Endometrial microvascular endothelial cells (primary cell): ENCODE results near the gene CADM2. TPM values are rescaled to one million over a fixed set of nuclear protein-coding genes. Genes with fewer than 3 reads are reported as not detected.
"Not testable (repeated sequence)": the region's sequence is repeated elsewhere in the genome, so short reads cannot be mapped to it uniquely, and the experiment has no call there.

Experiments
- in situ Hi-C: cut with HindIII; loops from 2 replicates; pipeline ENCODE4 v1.10.0; 2017; ENCODE audit warnings: low sequenced_read_pairs, low pct_unique_long_range_greater_than_20kb; ENCODE audit errors: inconsistent ontology term
- total RNA-seq: library from RNA; depleted of rRNA; stranded (reverse); fragments of >200 nt; gene quantifications from one replicate; pipeline ENCODE4 v1.2.3, GENCODE V29; 2015; ENCODE audit errors: inconsistent ontology term

The CADM2 gene
- total RNA-seq, 1 donor from 2014 or later, result not detected

GRCh38 chr3:85903434-85903833 lies 944.6 kb downstream of the CADM2 start:
- in situ Hi-C loops, result no loop called here

- in situ Hi-C loops, result no loop called here
Measured at GRCh38 chr3:85912980-85913379, 954.2 kb downstream of the CADM2 start.

DNA sequence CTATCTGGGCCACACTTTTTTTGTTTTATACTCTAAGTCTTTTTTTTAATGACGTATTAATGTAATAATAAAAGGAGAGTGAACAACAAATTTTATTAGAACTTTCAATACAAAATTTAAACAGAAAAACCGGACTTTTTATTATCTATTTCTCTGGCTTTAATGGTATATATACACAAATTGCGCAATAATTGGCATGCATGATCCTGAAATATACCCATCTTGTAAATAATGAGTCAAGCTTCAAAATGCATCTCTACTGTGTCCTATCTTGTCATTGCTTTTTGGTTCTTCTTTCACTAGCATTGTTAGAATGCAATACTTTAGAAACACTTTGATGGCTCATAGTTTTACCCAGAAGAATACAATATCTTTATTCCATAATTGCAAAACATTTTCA lies 963.6 kb downstream of the CADM2 start:
- in situ Hi-C loops, result no loop called here

DNA sequence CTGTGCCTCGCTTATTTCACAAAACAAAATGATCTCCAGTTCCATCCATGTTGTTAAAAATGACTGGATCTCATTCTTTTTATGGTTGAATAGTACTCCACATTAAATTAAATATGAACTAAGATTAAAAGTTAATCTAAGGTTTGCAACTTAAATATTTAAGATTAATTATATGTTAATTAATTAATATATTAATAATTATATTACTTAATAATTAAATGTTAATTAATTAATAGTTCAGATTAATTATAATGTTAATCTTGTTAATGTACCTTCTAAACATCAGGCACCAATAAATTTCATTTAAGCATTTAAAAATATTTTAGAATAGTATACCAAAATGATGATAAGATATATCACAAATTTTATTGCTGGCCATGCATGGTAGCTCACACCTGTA lies 971.9 kb downstream of the CADM2 start:
- in situ Hi-C loops, result no loop called here

DNA sequence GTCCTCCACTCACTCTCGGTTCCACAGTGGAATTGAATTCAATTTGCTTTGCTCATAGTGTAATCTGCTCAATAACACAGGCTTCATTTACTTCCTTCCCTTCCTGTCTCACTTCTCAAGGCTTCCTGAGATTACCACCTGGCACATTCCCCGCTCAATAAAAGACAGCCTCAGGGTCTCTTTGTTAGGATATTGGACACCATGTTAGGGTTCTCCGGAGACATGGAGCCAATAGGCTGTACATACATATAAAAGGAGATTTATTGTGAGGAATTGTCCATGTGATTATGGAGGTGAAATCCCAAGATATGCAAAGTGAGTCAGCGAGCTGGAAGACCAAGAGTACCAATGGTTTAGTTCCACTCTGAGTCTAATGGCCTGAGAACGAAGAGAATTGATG lies 974.5 kb downstream of the CADM2 start:
- in situ Hi-C loops, result no loop called here

GRCh38 chr3:85935171-85935570 lies 976.4 kb downstream of the CADM2 start:
- in situ Hi-C loops, result no loop called here

DNA sequence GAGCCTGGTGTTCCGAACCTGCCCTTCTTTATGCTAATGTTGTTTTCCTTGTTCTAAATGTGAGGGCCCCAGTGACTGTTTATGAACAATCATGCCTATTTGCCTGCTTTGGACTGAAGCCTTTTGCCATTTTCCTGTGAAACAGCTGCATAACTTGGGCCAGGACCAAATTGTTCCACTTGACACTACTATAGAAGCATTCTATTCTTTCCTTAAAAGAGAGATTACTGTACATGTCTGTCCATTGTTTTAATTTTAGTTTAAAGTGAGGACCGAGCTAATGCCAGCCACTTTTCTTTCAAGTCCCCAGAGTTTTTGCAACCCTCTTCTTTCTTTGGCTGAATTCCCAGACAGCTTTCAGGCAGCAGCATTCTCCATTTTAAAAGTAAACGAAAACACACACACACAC lies 980.3 kb downstream of the CADM2 start:
- in situ Hi-C loops, result no loop called here

- in situ Hi-C loops, result no loop called here
Measured at GRCh38 chr3:85950435-85950834, 991.6 kb downstream of the CADM2 start.

- in situ Hi-C loops, result no loop called here
Measured at GRCh38 chr3:85960793-85961192, 1002.0 kb downstream of the CADM2 start.

DNA sequence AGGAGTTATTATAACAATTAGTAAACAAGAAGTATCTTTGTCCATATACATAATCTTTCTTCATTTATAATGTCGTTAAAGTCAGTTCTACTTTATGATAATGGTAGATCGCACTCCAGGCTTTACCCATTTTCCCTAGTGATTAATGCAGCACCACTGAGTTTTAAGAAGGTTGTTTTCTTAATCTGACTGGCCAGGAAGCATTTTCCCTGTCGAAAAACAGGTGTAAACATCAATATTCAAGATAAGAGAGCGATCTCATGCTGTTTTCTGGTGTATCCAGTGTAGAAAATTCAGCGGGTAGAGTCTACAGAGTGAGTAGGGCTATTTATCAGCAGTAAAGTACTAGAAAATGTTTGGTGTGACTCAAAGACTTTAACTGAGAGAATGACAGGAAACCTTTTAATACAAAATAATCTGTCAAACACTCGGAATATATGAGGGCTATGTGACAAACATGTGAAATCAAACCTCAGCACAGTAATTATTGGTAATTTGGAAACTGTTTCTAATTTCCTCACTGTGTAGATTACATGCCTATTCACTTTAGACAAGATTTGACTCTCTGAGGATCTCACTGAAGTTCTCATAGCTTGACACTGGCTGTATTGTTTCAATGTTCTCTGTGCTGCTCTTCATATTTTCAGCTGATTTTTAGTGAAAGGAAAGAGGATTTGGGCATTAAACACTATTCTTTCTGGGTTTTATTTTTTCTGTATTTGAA lies 1019.0 kb downstream of the CADM2 start:
- in situ Hi-C loops, result no loop called here

DNA sequence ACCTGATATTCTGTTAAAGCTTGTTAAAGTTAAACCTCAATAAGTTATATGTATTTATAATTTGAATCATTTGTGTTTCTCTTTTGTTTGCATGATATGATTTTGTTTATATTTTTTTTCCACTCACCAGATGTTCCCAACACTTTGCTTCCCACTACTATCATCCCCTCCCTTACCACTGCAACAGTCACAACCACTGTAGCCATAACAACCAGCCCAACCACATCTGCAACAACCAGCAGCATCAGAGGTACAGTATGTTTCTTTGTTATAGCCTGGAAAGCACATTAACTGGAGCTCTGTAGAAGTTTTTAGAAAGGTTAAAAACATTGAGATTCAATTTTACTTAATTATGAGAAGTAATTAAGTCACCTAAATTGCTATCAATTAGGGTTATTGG lies 1020.2 kb downstream of the CADM2 start:
- in situ Hi-C loops, result no loop called here

DNA sequence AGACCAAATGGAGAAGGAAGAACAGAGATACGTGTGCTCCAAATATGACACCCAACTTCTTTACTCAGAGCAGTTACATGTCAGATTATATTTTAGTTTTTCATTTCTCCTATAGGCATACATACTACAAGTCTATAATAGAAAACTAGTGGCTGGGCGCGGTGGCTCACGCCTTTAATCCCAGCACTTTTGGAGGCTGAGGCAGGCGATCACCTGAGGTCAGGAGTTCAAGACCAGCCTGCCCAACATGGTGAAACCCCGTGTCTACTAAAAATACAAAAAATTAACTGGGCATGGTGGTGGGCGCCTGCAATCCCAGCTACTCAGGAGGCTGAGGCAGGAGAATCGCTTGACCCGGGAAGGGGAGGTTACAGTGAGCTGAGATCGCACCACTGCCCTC lies 1030.8 kb downstream of the CADM2 start:
- in situ Hi-C loops, result not testable (repeated sequence)

DNA sequence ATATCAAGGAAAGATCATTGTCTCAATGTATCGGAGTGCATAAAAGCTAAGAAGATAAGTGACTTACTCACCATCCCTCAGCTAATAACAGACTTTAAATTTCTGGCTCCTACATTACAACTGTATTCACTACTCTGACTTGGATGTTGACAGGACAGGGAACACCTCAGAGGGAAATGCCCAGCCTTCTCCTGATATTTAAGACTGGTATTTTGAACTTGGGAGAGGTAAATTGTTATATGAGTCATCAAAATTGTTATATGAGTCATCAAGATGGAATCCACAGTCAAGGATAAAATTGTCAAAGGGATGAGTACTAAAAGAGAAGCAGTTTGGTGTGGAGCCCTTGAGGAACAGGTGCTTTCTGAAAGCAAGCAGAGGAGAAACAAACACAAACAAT lies 1070.8 kb downstream of the CADM2 start:
- in situ Hi-C loops, result no loop called here

DNA sequence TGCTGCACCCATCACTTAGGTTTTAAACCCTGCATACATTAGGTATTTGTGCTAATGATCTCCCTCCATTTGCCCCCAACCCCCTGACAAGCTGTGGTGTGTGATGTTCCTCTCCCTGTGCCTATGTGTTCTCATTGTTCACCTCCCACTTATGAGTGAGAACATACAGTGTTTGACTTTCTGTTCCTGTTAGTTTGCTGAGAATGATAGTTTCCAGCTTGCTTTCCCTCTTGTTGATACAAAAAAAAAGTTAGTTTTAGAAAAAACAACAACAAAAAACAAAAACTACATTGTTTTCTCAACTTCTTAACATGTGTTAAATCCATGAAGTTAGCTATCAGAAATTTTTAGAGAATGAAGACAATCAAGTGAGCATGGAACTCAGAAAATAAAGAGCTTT lies 1079.1 kb downstream of the CADM2 start:
- in situ Hi-C loops, result no loop called here

GRCh38 chr3:86046436-86047136 lies 1087.8 kb downstream of the CADM2 start:
- in situ Hi-C loops, result no loop called here

GRCh38 chr3:86047161-86047560 lies 1088.4 kb downstream of the CADM2 start:
- in situ Hi-C loops, result no loop called here

DNA sequence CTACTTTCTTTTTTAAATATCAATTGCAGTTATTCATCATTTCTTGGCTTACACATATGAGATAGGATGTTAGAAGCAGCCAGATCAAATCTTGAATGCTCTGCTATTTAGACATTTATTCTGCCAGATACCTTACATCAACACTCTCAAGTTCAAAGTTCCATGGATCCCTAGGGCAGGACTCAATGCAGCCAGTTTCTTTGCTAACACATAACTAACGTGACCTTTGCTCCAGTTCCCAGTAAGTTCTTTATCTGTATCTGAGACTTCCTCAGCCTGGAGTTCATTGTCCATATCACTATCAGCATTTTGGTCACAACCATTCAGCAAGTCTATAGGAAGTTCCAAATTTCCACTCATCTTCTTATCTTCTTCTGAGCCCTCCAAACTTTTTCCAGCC lies 1092.3 kb downstream of the CADM2 start:
- in situ Hi-C loops, result no loop called here

- in situ Hi-C loops, result no loop called here
Measured at GRCh38 chr3:86056032-86056431, 1097.2 kb downstream of the CADM2 start.

DNA sequence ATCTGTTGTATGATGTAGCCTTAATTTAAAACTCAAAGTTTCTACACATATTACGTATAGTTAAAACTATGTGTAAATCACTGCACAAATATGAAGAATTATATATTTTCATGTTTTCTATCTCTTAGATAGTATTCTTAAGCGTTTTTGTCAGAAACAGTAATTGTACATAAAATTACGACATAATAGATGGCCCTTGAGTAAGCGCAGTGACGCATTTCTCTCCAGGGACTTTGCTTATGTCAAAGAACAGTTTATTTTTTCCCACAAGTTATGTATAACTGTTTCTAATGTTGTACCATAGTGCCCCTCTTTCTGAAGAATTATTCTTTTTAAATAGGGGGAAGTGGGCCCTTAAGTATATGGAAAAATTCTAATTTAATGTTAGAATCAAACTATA lies 1098.2 kb downstream of the CADM2 start:
- in situ Hi-C loops, result no loop called here

DNA sequence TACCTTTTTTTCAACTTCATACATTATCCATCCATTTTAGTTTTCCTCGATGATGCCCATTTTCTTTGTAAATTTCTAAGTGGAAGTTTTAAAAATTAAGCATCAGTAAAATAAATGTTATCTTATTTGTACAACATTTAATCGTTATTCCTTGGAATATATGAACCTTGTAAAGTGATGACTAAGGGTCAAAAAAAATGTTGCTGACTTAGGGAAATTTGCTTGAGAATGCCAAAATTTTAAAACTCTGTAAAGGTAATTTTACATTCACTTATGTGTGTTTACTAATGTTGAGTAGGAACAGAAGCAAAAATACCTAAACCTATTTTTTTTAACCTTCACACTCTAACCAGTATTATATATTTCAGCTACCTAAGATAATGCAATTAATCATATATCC lies 1115.0 kb downstream of the CADM2 start:
- in situ Hi-C loops, result no loop called here
